H1 (cell line): ENCODE results near the gene STXBP6. TPM values are rescaled to one million over a fixed set of nuclear protein-coding genes. Genes with fewer than 3 reads are reported as not detected.

Experiments used
- CTCF ChIA-PET: fragments of 300-600 bp; sonication (Branson Sonifier 250); formaldehyde crosslinking; loops from one replicate; lab custom pipeline; 2021; ENCODE audit not compliant: partially characterized antibody; lab: Charles Lee
- POLR2A ChIA-PET: fragments of 300-600 bp; sonication (Branson Sonifier 250); formaldehyde crosslinking; loops from one replicate; lab custom pipeline; 2021; ENCODE audit warnings: inconsistent platforms; ENCODE audit not compliant: partially characterized antibody; lab: Charles Lee
- DNase-seq, 2 experiments: peaks; one replicate each; pipeline versions ENCODE4 v3.0.0 to v3.0.0-alpha.2; 2010 to 2022; ENCODE audit warnings: low spot score in 2 of 2, low read depth in 1 of 2, mixed read lengths in 1 of 2
- FAIRE-seq: peaks from 2 replicates; lab custom pipeline; 2011; peaks lifted over from hg19 to GRCh38; lab: Jason Lieb, UNC
- H2AFZ ChIP-seq: 2 replicates; pipeline ENCODE4 v1.8.1; 2012; ENCODE audit warnings: low read length, inconsistent platforms
- H2AK5ac ChIP-seq: 2 replicates; pipeline ENCODE4 v1.6.1; 2013; ENCODE audit warnings: low read depth, low read length
- H2BK120ac ChIP-seq: replicated peaks from 2 replicates; pipeline ENCODE3; 2013; ENCODE audit warnings: low read depth, low read length, inconsistent platforms
- H2BK12ac ChIP-seq: 2 replicates; pipeline ENCODE4 v1.6.1; 2013; ENCODE audit warnings: low read depth, low read length
- H2BK15ac ChIP-seq: 2 replicates; pipeline ENCODE4 v1.6.1; 2013; ENCODE audit warnings: low read length
- H2BK20ac ChIP-seq: 2 replicates; pipeline ENCODE4 v1.6.1; 2013; ENCODE audit warnings: low read length
- H2BK5ac ChIP-seq: 2 replicates; pipeline ENCODE4 v1.6.1; 2013; ENCODE audit warnings: low read depth, low read length
- H3K14ac ChIP-seq: 2 replicates; pipeline ENCODE4 v1.6.1; 2013; ENCODE audit warnings: inconsistent platforms; ENCODE audit not compliant: insufficient read length
- H3K18ac ChIP-seq: 2 replicates; pipeline ENCODE4 v1.6.1; 2013; ENCODE audit warnings: low read length; ENCODE audit errors: extremely low read depth
- H3K23ac ChIP-seq: 2 replicates; pipeline ENCODE4 v1.6.1; 2013; ENCODE audit warnings: inconsistent platforms; ENCODE audit not compliant: insufficient read length
- H3K23me2 ChIP-seq: 2 replicates; pipeline ENCODE4 v1.6.1; 2013; ENCODE audit warnings: low read depth, low read length
- H3K27ac ChIP-seq: 2 replicates; pipeline ENCODE4 v1.6.1; 2011; ENCODE audit warnings: low read depth, low read length, inconsistent platforms
- H3K27me3 ChIP-seq, 4 experiments: replicated peaks in 1 of 4; 1 replicate in 1 of 4; 2 replicates in 3 of 4; pipeline versions ENCODE4 v1.6.1 to v1.8.1; 2011 to 2013; ENCODE audit warnings: low read length in 3 of 4, mild to moderate bottlenecking in 3 of 4, inconsistent platforms in 2 of 4, mixed read lengths in 2 of 4, moderate library complexity in 1 of 4; ENCODE audit not compliant: control insufficient read depth in 3 of 4, insufficient read depth in 3 of 4; ENCODE audit errors: extremely low read depth in 1 of 4
- H3K36me3 ChIP-seq, 4 experiments: 2 replicates each; pipeline versions ENCODE4 v1.6.1 to v1.8.1; 2011 to 2013; ENCODE audit warnings: mild to moderate bottlenecking in 4 of 4, low read length in 3 of 4, moderate library complexity in 2 of 4, control low read depth in 1 of 4, inconsistent platforms in 1 of 4; ENCODE audit not compliant: insufficient read depth in 4 of 4, control insufficient read depth in 2 of 4
- H3K4ac ChIP-seq: replicated peaks from 2 replicates; pipeline ENCODE3; 2013; ENCODE audit warnings: low read length, low read depth, mixed read lengths, inconsistent platforms; ENCODE audit not compliant: insufficient read length
- H3K4me1 ChIP-seq, 4 experiments: replicated peaks in 1 of 4; 1 replicate in 1 of 4; 2 replicates in 3 of 4; pipeline versions ENCODE4 v1.6.1 to v1.8.1; 2011 to 2013; ENCODE audit warnings: low read length in 3 of 4, inconsistent platforms in 2 of 4, mixed read lengths in 1 of 4; ENCODE audit not compliant: insufficient read depth in 4 of 4, control insufficient read depth in 3 of 4
- H3K4me2 ChIP-seq, 2 experiments: 2 replicates each; pipeline versions ENCODE4 v1.6.1 to v1.8.1; 2011 to 2013; ENCODE audit warnings: low read depth in 2 of 2, low read length in 2 of 2, control low read depth in 1 of 2, inconsistent platforms in 1 of 2, mild to moderate bottlenecking in 1 of 2; ENCODE audit not compliant: insufficient read depth in 1 of 2
- H3K4me3 ChIP-seq, 4 experiments: fragments of 200-600, 300-600 bp in 1 of 4; sonication (generic), shearing (Covaris generic), sonication (Bioruptor Twin) in 1 of 4; 2 replicates each; pipeline versions ENCODE4 v1.5.1 to v1.8.1; 2011 to 2016; ENCODE audit warnings: low read length in 4 of 4, low read depth in 3 of 4, control low read depth in 2 of 4, inconsistent platforms in 2 of 4, mild to moderate bottlenecking in 2 of 4, mixed read lengths in 1 of 4, moderate library complexity in 1 of 4; ENCODE audit not compliant: insufficient read depth in 2 of 4; ENCODE audit errors: extremely low read depth in 1 of 4
- H3K56ac ChIP-seq: replicated peaks from 2 replicates; pipeline ENCODE3; 2013; ENCODE audit warnings: low read depth, mild to moderate bottlenecking, mixed read lengths, low read length, inconsistent platforms; ENCODE audit not compliant: insufficient read length
- H3K79me1 ChIP-seq: 2 replicates; pipeline ENCODE4 v1.6.1; 2013; ENCODE audit warnings: low read depth, low read length, control low read depth
- H3K79me2 ChIP-seq, 2 experiments: 2 replicates each; pipeline versions ENCODE4 v1.6.1 to v1.8.1; 2012 to 2013; ENCODE audit warnings: low read length in 2 of 2, mild to moderate bottlenecking in 2 of 2, inconsistent platforms in 1 of 2; ENCODE audit not compliant: insufficient read depth in 2 of 2, control insufficient read depth in 1 of 2
- H3K9ac ChIP-seq, 4 experiments: replicated peaks in 1 of 4; 1 replicate in 1 of 4; 2 replicates in 3 of 4; pipeline versions ENCODE4 v1.6.1 to v1.8.1; 2011 to 2013; ENCODE audit warnings: low read depth in 3 of 4, low read length in 3 of 4, control low read depth in 2 of 4, mild to moderate bottlenecking in 2 of 4, moderate library complexity in 2 of 4, inconsistent platforms in 1 of 4; ENCODE audit errors: extremely low read depth in 1 of 4
- H3K9me3 ChIP-seq, 2 experiments: 2 replicates each; pipeline versions ENCODE4 v1.6.1 to v1.8.1; 2012 to 2013; ENCODE audit warnings: mild to moderate bottlenecking in 2 of 2, moderate library complexity in 2 of 2, control low read depth in 1 of 2, inconsistent platforms in 1 of 2, low read depth in 1 of 2, low read length in 1 of 2, mixed read lengths in 1 of 2; ENCODE audit not compliant: insufficient read depth in 2 of 2
- H4K20me1 ChIP-seq, 2 experiments: replicated peaks in 1 of 2; 2 replicates each; pipeline versions ENCODE3 to v1.8.1; 2011 to 2013; ENCODE audit warnings: inconsistent platforms in 2 of 2, low read length in 2 of 2, mild to moderate bottlenecking in 1 of 2; ENCODE audit not compliant: insufficient read depth in 2 of 2, control insufficient read depth in 1 of 2
- H4K5ac ChIP-seq: 2 replicates; pipeline ENCODE4 v1.6.1; 2013; ENCODE audit warnings: low read length, low read depth, mixed read lengths, inconsistent platforms; ENCODE audit not compliant: insufficient read length
- H4K8ac ChIP-seq: 2 replicates; pipeline ENCODE4 v1.8.0; 2013; ENCODE audit warnings: mild to moderate bottlenecking, moderate library complexity, low read length, inconsistent platforms; ENCODE audit not compliant: insufficient read depth; ENCODE audit errors: extremely low read depth
- H4K91ac ChIP-seq: replicated peaks from 2 replicates; pipeline ENCODE3; 2013; ENCODE audit warnings: low read length, mixed read lengths, inconsistent platforms; ENCODE audit not compliant: insufficient read length
- RFX5 ChIP-seq: IDR thresholded peaks from 2 replicates; pipeline ENCODE4 v1.6.1; 2011; ENCODE audit warnings: low read depth, low read length, improper control_type of control experiment, borderline replicate concordance
- TAF1 ChIP-seq: IDR thresholded peaks from 2 replicates; pipeline ENCODE4 v1.6.1; 2011; ENCODE audit warnings: mild to moderate bottlenecking, low read depth, low read length
- polyA plus RNA-seq, 7 experiments: library from polyadenylated mRNA; depleted of rRNA in 3 of 7; stranded (reverse) in 5 of 7; unstranded in 2 of 7; fragments of >200 nt in 5 of 7; fragments of 200-250 nt in 2 of 7; gene quantifications; 1 replicate in 5 of 7; 2 replicates in 1 of 7; 4 replicates in 1 of 7; pipeline versions ENCODE4 v1.2.1 to v1.2.3, GENCODE V29; 2011 to 2013; ENCODE audit warnings: missing spikeins in 2 of 7, mixed read lengths in 2 of 7
- total RNA-seq: library from RNA; stranded (reverse); fragmentation: NEBNext Ultra II Directional; extraction: Animal tissue kit (Norgen Biotek cat#: 25700); gene quantifications from 2 replicates; pipeline ENCODE4 v1.2.1, GENCODE V29; 2021
- TF ChIP-seq, protein P1 (sequence below), 3 experiments: IDR thresholded peaks; 1 replicate in 2 of 3; 2 replicates in 1 of 3; pipeline versions ENCODE4 v1.5.1 to v1.6.1; 2011; ENCODE audit warnings: low read length in 3 of 3, mild to moderate bottlenecking in 3 of 3, inconsistent platforms in 2 of 3, low read depth in 1 of 3, moderate library complexity in 1 of 3; ENCODE audit not compliant: insufficient read depth in 1 of 3; ENCODE audit errors: control extremely low read depth in 1 of 3

STXBP6 gene
- total and polyA plus RNA-seq, 2 of the 8 experiments (the other 6 are each of a cell fraction or from before 2014, with no cell fraction given): 9.4 to 18.1 TPM

DNA sequence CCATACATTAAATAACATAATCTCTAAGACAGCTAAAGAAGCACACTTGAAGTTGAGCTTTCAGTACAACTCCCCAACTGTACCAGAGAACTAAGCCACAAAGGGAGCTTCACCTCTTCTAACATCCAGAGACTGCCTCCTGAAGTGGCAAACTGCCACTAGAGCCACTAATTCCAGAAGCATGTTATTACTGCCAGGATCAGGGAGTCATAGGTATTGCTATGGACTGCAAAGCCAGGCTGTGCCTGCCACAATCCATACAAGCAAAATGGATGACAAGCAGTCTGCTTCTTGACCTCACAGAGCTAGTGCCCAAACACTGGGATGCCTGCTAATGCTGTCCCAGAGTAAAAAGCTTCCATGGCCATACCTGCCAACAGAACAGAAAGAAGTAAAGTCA lies 160.1 kb downstream of the STXBP6 start:
- no peak for TF ChIP-seq RFX5
- TF ChIP-seq, protein P1, sequence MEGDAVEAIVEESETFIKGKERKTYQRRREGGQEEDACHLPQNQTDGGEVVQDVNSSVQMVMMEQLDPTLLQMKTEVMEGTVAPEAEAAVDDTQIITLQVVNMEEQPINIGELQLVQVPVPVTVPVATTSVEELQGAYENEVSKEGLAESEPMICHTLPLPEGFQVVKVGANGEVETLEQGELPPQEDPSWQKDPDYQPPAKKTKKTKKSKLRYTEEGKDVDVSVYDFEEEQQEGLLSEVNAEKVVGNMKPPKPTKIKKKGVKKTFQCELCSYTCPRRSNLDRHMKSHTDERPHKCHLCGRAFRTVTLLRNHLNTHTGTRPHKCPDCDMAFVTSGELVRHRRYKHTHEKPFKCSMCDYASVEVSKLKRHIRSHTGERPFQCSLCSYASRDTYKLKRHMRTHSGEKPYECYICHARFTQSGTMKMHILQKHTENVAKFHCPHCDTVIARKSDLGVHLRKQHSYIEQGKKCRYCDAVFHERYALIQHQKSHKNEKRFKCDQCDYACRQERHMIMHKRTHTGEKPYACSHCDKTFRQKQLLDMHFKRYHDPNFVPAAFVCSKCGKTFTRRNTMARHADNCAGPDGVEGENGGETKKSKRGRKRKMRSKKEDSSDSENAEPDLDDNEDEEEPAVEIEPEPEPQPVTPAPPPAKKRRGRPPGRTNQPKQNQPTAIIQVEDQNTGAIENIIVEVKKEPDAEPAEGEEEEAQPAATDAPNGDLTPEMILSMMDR (IDR thresholded peaks at IDR 0.05; ENCODE audit: control extremely low read depth in 1 of 3, insufficient read depth in 1 of 3, low read depth in 1 of 3, low read length in 3 of 3): no peak
- TF ChIP-seq TAF1: no peak
- Histone ChIP-seq H3K4me2 (no peak overlapping the region), H3K27me3 (no peaks in the 10 kb centered on the region), H3K23ac (no peak overlapping the region), H3K79me2 (no peaks in the 10 kb centered on the region), H4K20me1 (no peaks in the 10 kb centered on the region), H3K4me3 (no peak overlapping the region), H4K8ac (no peak overlapping the region), H3K23me2 (no peaks in the 10 kb centered on the region), H2BK12ac (no peak overlapping the region), H2BK15ac (no peak overlapping the region), H3K4ac (no peak overlapping the region), H2AFZ (no peak overlapping the region), H3K56ac (no peak overlapping the region), H3K9ac (no peak overlapping the region), H3K18ac (no peak overlapping the region), H3K14ac (no peak overlapping the region), H3K4me1 (no peaks in the 10 kb centered on the region), H2BK5ac (no peak overlapping the region), H3K79me1 (no peaks in the 10 kb centered on the region), H2BK120ac (no peak overlapping the region), H2BK20ac (no peak overlapping the region), H4K91ac (no peak overlapping the region), H3K27ac (no peak overlapping the region), H4K5ac (no peak overlapping the region), H3K9me3 (peaks cover 0 to 7% of the 10 kb centered on the region in 2 experiments; a peak in 1 of 4 replicates), H3K36me3 (no peaks in the 10 kb centered on the region; a peak in 1 of 8 replicates), H2AK5ac (no peak overlapping the region)
- CTCF ChIA-PET: interaction anchor here (1.3 kb wide), 1 partner anchor 84 kb away, joined by 4 read pairs; no protein-coding TSS in a partner anchor
- DNase-seq (no peak), FAIRE-seq (no peak)
- POLR2A ChIA-PET: no interaction called here
